H1 (cell line): Measurements from ENCODE around the gene NXN. TPM values are rescaled to one million over a fixed set of nuclear protein-coding genes. Genes with fewer than 3 reads are reported as not detected.

Experiments
- CTCF ChIA-PET: fragments of 300-600 bp; sonication (Branson Sonifier 250); formaldehyde crosslinking; loops from one replicate; lab custom pipeline; 2021; ENCODE audit not compliant: partially characterized antibody; lab: Charles Lee
- POLR2A ChIA-PET: fragments of 300-600 bp; sonication (Branson Sonifier 250); formaldehyde crosslinking; loops from one replicate; lab custom pipeline; 2021; ENCODE audit warnings: inconsistent platforms; ENCODE audit not compliant: partially characterized antibody; lab: Charles Lee
- DNase-seq, 2 experiments: peaks; one replicate each; pipeline versions ENCODE4 v3.0.0 to v3.0.0-alpha.2; 2010 to 2022; ENCODE audit warnings: low spot score in 2 of 2, low read depth in 1 of 2, mixed read lengths in 1 of 2
- FAIRE-seq: peaks from 2 replicates; lab custom pipeline; 2011; peaks lifted over from hg19 to GRCh38; lab: Jason Lieb, UNC
- H2AFZ ChIP-seq: 2 replicates; pipeline ENCODE4 v1.8.1; 2012; ENCODE audit warnings: low read length, inconsistent platforms
- H2AK5ac ChIP-seq: 2 replicates; pipeline ENCODE4 v1.6.1; 2013; ENCODE audit warnings: low read depth, low read length
- H2BK120ac ChIP-seq: replicated peaks from 2 replicates; pipeline ENCODE3; 2013; ENCODE audit warnings: low read depth, low read length, inconsistent platforms
- H2BK12ac ChIP-seq: 2 replicates; pipeline ENCODE4 v1.6.1; 2013; ENCODE audit warnings: low read depth, low read length
- H2BK15ac ChIP-seq: 2 replicates; pipeline ENCODE4 v1.6.1; 2013; ENCODE audit warnings: low read length
- H2BK20ac ChIP-seq: 2 replicates; pipeline ENCODE4 v1.6.1; 2013; ENCODE audit warnings: low read length
- H2BK5ac ChIP-seq: 2 replicates; pipeline ENCODE4 v1.6.1; 2013; ENCODE audit warnings: low read depth, low read length
- H3K14ac ChIP-seq: 2 replicates; pipeline ENCODE4 v1.6.1; 2013; ENCODE audit warnings: inconsistent platforms; ENCODE audit not compliant: insufficient read length
- H3K18ac ChIP-seq: 2 replicates; pipeline ENCODE4 v1.6.1; 2013; ENCODE audit warnings: low read length; ENCODE audit errors: extremely low read depth
- H3K23ac ChIP-seq: 2 replicates; pipeline ENCODE4 v1.6.1; 2013; ENCODE audit warnings: inconsistent platforms; ENCODE audit not compliant: insufficient read length
- H3K23me2 ChIP-seq: 2 replicates; pipeline ENCODE4 v1.6.1; 2013; ENCODE audit warnings: low read depth, low read length
- H3K27ac ChIP-seq: 2 replicates; pipeline ENCODE4 v1.6.1; 2011; ENCODE audit warnings: low read depth, low read length, inconsistent platforms
- H3K27me3 ChIP-seq, 4 experiments: replicated peaks in 1 of 4; 1 replicate in 1 of 4; 2 replicates in 3 of 4; pipeline versions ENCODE4 v1.6.1 to v1.8.1; 2011 to 2013; ENCODE audit warnings: low read length in 3 of 4, mild to moderate bottlenecking in 3 of 4, inconsistent platforms in 2 of 4, mixed read lengths in 2 of 4, moderate library complexity in 1 of 4; ENCODE audit not compliant: control insufficient read depth in 3 of 4, insufficient read depth in 3 of 4; ENCODE audit errors: extremely low read depth in 1 of 4
- H3K36me3 ChIP-seq, 4 experiments: 2 replicates each; pipeline versions ENCODE4 v1.6.1 to v1.8.1; 2011 to 2013; ENCODE audit warnings: mild to moderate bottlenecking in 4 of 4, low read length in 3 of 4, moderate library complexity in 2 of 4, control low read depth in 1 of 4, inconsistent platforms in 1 of 4; ENCODE audit not compliant: insufficient read depth in 4 of 4, control insufficient read depth in 2 of 4
- H3K4ac ChIP-seq: replicated peaks from 2 replicates; pipeline ENCODE3; 2013; ENCODE audit warnings: low read length, low read depth, mixed read lengths, inconsistent platforms; ENCODE audit not compliant: insufficient read length
- H3K4me1 ChIP-seq, 4 experiments: replicated peaks in 1 of 4; 1 replicate in 1 of 4; 2 replicates in 3 of 4; pipeline versions ENCODE4 v1.6.1 to v1.8.1; 2011 to 2013; ENCODE audit warnings: low read length in 3 of 4, inconsistent platforms in 2 of 4, mixed read lengths in 1 of 4; ENCODE audit not compliant: insufficient read depth in 4 of 4, control insufficient read depth in 3 of 4
- H3K4me2 ChIP-seq, 2 experiments: 2 replicates each; pipeline versions ENCODE4 v1.6.1 to v1.8.1; 2011 to 2013; ENCODE audit warnings: low read depth in 2 of 2, low read length in 2 of 2, control low read depth in 1 of 2, inconsistent platforms in 1 of 2, mild to moderate bottlenecking in 1 of 2; ENCODE audit not compliant: insufficient read depth in 1 of 2
- H3K4me3 ChIP-seq, 4 experiments: fragments of 200-600, 300-600 bp in 1 of 4; sonication (generic), shearing (Covaris generic), sonication (Bioruptor Twin) in 1 of 4; 2 replicates each; pipeline versions ENCODE4 v1.5.1 to v1.8.1; 2011 to 2016; ENCODE audit warnings: low read length in 4 of 4, low read depth in 3 of 4, control low read depth in 2 of 4, inconsistent platforms in 2 of 4, mild to moderate bottlenecking in 2 of 4, mixed read lengths in 1 of 4, moderate library complexity in 1 of 4; ENCODE audit not compliant: insufficient read depth in 2 of 4; ENCODE audit errors: extremely low read depth in 1 of 4
- H3K56ac ChIP-seq: replicated peaks from 2 replicates; pipeline ENCODE3; 2013; ENCODE audit warnings: low read depth, mild to moderate bottlenecking, mixed read lengths, low read length, inconsistent platforms; ENCODE audit not compliant: insufficient read length
- H3K79me1 ChIP-seq: 2 replicates; pipeline ENCODE4 v1.6.1; 2013; ENCODE audit warnings: low read depth, low read length, control low read depth
- H3K79me2 ChIP-seq, 2 experiments: 2 replicates each; pipeline versions ENCODE4 v1.6.1 to v1.8.1; 2012 to 2013; ENCODE audit warnings: low read length in 2 of 2, mild to moderate bottlenecking in 2 of 2, inconsistent platforms in 1 of 2; ENCODE audit not compliant: insufficient read depth in 2 of 2, control insufficient read depth in 1 of 2
- H3K9ac ChIP-seq, 4 experiments: replicated peaks in 1 of 4; 1 replicate in 1 of 4; 2 replicates in 3 of 4; pipeline versions ENCODE4 v1.6.1 to v1.8.1; 2011 to 2013; ENCODE audit warnings: low read depth in 3 of 4, low read length in 3 of 4, control low read depth in 2 of 4, mild to moderate bottlenecking in 2 of 4, moderate library complexity in 2 of 4, inconsistent platforms in 1 of 4; ENCODE audit errors: extremely low read depth in 1 of 4
- H3K9me3 ChIP-seq, 2 experiments: 2 replicates each; pipeline versions ENCODE4 v1.6.1 to v1.8.1; 2012 to 2013; ENCODE audit warnings: mild to moderate bottlenecking in 2 of 2, moderate library complexity in 2 of 2, control low read depth in 1 of 2, inconsistent platforms in 1 of 2, low read depth in 1 of 2, low read length in 1 of 2, mixed read lengths in 1 of 2; ENCODE audit not compliant: insufficient read depth in 2 of 2
- H4K20me1 ChIP-seq, 2 experiments: replicated peaks in 1 of 2; 2 replicates each; pipeline versions ENCODE3 to v1.8.1; 2011 to 2013; ENCODE audit warnings: inconsistent platforms in 2 of 2, low read length in 2 of 2, mild to moderate bottlenecking in 1 of 2; ENCODE audit not compliant: insufficient read depth in 2 of 2, control insufficient read depth in 1 of 2
- H4K5ac ChIP-seq: 2 replicates; pipeline ENCODE4 v1.6.1; 2013; ENCODE audit warnings: low read length, low read depth, mixed read lengths, inconsistent platforms; ENCODE audit not compliant: insufficient read length
- H4K8ac ChIP-seq: 2 replicates; pipeline ENCODE4 v1.8.0; 2013; ENCODE audit warnings: mild to moderate bottlenecking, moderate library complexity, low read length, inconsistent platforms; ENCODE audit not compliant: insufficient read depth; ENCODE audit errors: extremely low read depth
- H4K91ac ChIP-seq: replicated peaks from 2 replicates; pipeline ENCODE3; 2013; ENCODE audit warnings: low read length, mixed read lengths, inconsistent platforms; ENCODE audit not compliant: insufficient read length
- CBX5 ChIP-seq: fragments of 300-800, 300-1000 bp; sonication (generic); IDR thresholded peaks from 2 replicates; pipeline ENCODE4 v1.7.1; 2016; ENCODE audit warnings: antibody characterized with exemption, low read length, low read depth
- EGR1 ChIP-seq: IDR thresholded peaks from 2 replicates; pipeline ENCODE4 v1.6.1; 2011; ENCODE audit warnings: low read depth, low read length, borderline replicate concordance
- EZH2 ChIP-seq: fragments of 200-600 bp; sonication (generic); IDR thresholded peaks from 2 replicates; pipeline ENCODE4 v1.7.1; 2012; ENCODE audit warnings: low read depth, mild to moderate bottlenecking, moderate library complexity, low read length, inconsistent platforms; ENCODE audit not compliant: severe bottlenecking
- FOSL1 ChIP-seq: IDR thresholded peaks from 2 replicates; pipeline ENCODE4 v1.6.1; 2011; ENCODE audit warnings: mild to moderate bottlenecking, low read depth, low read length, moderate library complexity; ENCODE audit not compliant: insufficient read depth
- KDM1A ChIP-seq: fragments of 200-600, 300-600 bp; sonication (generic); IDR thresholded peaks from 2 replicates; pipeline ENCODE4 v1.7.1; 2016; ENCODE audit warnings: mild to moderate bottlenecking, low read length, borderline replicate concordance
- NANOG ChIP-seq: IDR thresholded peaks from 2 replicates; pipeline ENCODE4 v1.6.1; 2011; ENCODE audit warnings: low read length, low read depth, mild to moderate bottlenecking, inconsistent platforms; ENCODE audit not compliant: insufficient read depth, poor library complexity, severe bottlenecking
- SP2 ChIP-seq: IDR thresholded peaks from 2 replicates; pipeline ENCODE4 v1.6.1; 2012; ENCODE audit warnings: mild to moderate bottlenecking, low read length, inconsistent platforms
- TEAD4 ChIP-seq: IDR thresholded peaks from 2 replicates; pipeline ENCODE4 v1.6.1; 2012; ENCODE audit warnings: low read depth, low read length, inconsistent platforms, mixed read lengths
- WGBS, 2 experiments: shearing (Covaris generic) in 1 of 2; methylation state at CpG; one replicate each; pipeline versions ENCODE4 v1.1.6 to v1.1.7; 2013 to 2015; ENCODE audit warnings: low lambda C conversion rate in 2 of 2, mixed read lengths in 2 of 2, inconsistent platforms in 1 of 2, low coverage in 1 of 2, missing lambda C conversion rate in 1 of 2; ENCODE audit not compliant: insufficient replicate concordance in 2 of 2, insufficient coverage in 1 of 2, insufficient read length in 1 of 2; ENCODE audit errors: extremely low coverage in 1 of 2, missing lambda C conversion rate in 1 of 2; 5-methylcytosine and 5-hydroxymethylcytosine counted together
- polyA plus RNA-seq, 7 experiments: library from polyadenylated mRNA; depleted of rRNA in 3 of 7; stranded (reverse) in 5 of 7; unstranded in 2 of 7; fragments of >200 nt in 5 of 7; fragments of 200-250 nt in 2 of 7; gene quantifications; 1 replicate in 5 of 7; 2 replicates in 1 of 7; 4 replicates in 1 of 7; pipeline versions ENCODE4 v1.2.1 to v1.2.3, GENCODE V29; 2011 to 2013; ENCODE audit warnings: missing spikeins in 2 of 7, mixed read lengths in 2 of 7
- total RNA-seq: library from RNA; stranded (reverse); fragmentation: NEBNext Ultra II Directional; extraction: Animal tissue kit (Norgen Biotek cat#: 25700); gene quantifications from 2 replicates; pipeline ENCODE4 v1.2.1, GENCODE V29; 2021

NXN gene
- total and polyA plus RNA-seq, 2 of the 8 experiments (the other 6 are each of a cell fraction or from before 2014, with no cell fraction given) = 94.1 to 107 TPM

DNA sequence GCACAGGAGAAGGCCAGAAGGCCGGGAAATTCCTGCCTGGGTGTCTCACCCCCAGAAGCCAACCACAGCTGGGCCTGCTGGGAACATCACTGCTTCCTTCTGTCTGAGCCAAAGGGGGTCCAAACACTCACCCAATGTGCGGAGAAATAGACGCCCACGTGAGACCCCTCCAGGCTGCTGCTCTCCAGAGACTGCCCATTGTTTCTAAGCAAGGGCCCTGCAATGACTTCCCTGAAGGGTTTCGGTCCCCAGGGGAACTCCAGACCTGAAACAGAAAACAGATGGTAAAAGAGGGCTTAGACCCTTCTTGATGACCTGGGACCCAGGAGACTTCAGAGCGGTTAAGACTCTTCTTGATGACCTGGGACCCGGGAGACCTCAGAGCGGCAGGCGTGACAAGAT, 156.1 kb downstream of the NXN start:
- POLR2A ChIA-PET = interaction anchor here (0.6 kb wide), 1 partner anchor 10 kb away, joined by 4 read pairs; no protein-coding TSS in a partner anchor
- no peaks in the 10 kb centered on the region for H3K27me3 ChIP-seq
- H3K4me3 ChIP-seq = no peak overlapping the region
- peaks cover 5 to 19% (median 14%) of the 10 kb centered on the region in 4 experiments; a peak in 6 of 8 replicates for H3K36me3 ChIP-seq
- H3K14ac ChIP-seq = no peak overlapping the region
- WGBS, 2 experiments = 92% methylated on average over 9 of the region's 9 CpGs; no CpG with 5 or more reads in 1 of the 2 experiments
- no peak overlapping the region for H2BK120ac ChIP-seq
- no peak overlapping the region for H2BK5ac ChIP-seq
- no peak overlapping the region for H4K8ac ChIP-seq
- H4K91ac ChIP-seq = no peak overlapping the region
- CTCF ChIA-PET = interaction anchor here (0.6 kb wide), 1 partner anchor 137 kb away, joined by 3 read pairs; no protein-coding TSS in a partner anchor
- H2BK15ac ChIP-seq = no peak overlapping the region
- no peak overlapping the region for H4K5ac ChIP-seq
- H2AK5ac ChIP-seq = no peak overlapping the region
- H3K23me2 ChIP-seq = no peaks in the 10 kb centered on the region
- DNase-seq = no peak
- H3K4me2 ChIP-seq = no peak overlapping the region
- H2BK12ac ChIP-seq = no peak overlapping the region
- H3K4ac ChIP-seq = no peak overlapping the region
- H3K27ac ChIP-seq = no peak overlapping the region
- TF ChIP-seq CBX5 (no peak), SP2 (no peak), EGR1 (no peak), NANOG (no peak), KDM1A (no peak), EZH2 (no peak), TEAD4 (no peak), FOSL1 (no peak)
- TF ChIP-seq, all 59 proteins: peak for 0
- H3K79me2 ChIP-seq = peaks cover 0 to 2% of the 10 kb centered on the region in 2 experiments; a peak in 1 of 4 replicates
- H2AFZ ChIP-seq = no peak overlapping the region
- H3K9ac ChIP-seq = no peak overlapping the region
- H3K79me1 ChIP-seq = no peaks in the 10 kb centered on the region
- peaks cover 2 to 4% of the 10 kb centered on the region in 2 experiments for H4K20me1 ChIP-seq
- H3K23ac ChIP-seq = no peak overlapping the region
- no peaks in the 10 kb centered on the region for H3K9me3 ChIP-seq
- H2BK20ac ChIP-seq = no peak overlapping the region
- no peak overlapping the region for H3K18ac ChIP-seq
- no peak for FAIRE-seq
- H3K56ac ChIP-seq = no peak overlapping the region
- no peaks in the 10 kb centered on the region; a peak in 1 of 7 replicates for H3K4me1 ChIP-seq
